Small intestine (tissue), 7 donors: ENCODE data around the gene KIF21B. TPM values are rescaled to one million over a fixed set of nuclear protein-coding genes. Genes with fewer than 3 reads are reported as not detected.

Experiments used
- DNase-seq, 2 donors: peaks; one replicate each; pipeline versions ENCODE4 v3.0.0 to v3.0.0-alpha.2; 2013
- FAIRE-seq: peaks from 2 replicates; lab custom pipeline; 2012; peaks lifted over from hg19 to GRCh38; lab: Jason Lieb, UNC
- H3K27ac ChIP-seq, 3 donors: one replicate each; pipeline ENCODE4 v1.5.1; 2013; ENCODE audit warnings: low read length in 2 of 3, mild to moderate bottlenecking in 2 of 3, control low read depth in 1 of 3, inconsistent platforms in 1 of 3, low read depth in 1 of 3, moderate library complexity in 1 of 3
- H3K27me3 ChIP-seq, 3 donors: one replicate each; pipeline ENCODE4 v1.6.1; 2013; ENCODE audit warnings: low read length in 3 of 3, inconsistent platforms in 1 of 3; ENCODE audit not compliant: control insufficient read depth in 3 of 3, insufficient read depth in 3 of 3
- H3K36me3 ChIP-seq, 3 donors: one replicate each; pipeline ENCODE4 v1.6.1; 2013; ENCODE audit warnings: low read length in 3 of 3, inconsistent platforms in 1 of 3, low read depth in 1 of 3, mild to moderate bottlenecking in 1 of 3, moderate library complexity in 1 of 3; ENCODE audit not compliant: control insufficient read depth in 3 of 3, insufficient read depth in 2 of 3
- H3K4me1 ChIP-seq, 3 donors: one replicate each; pipeline ENCODE4 v1.6.1; 2013; ENCODE audit warnings: low read length in 2 of 3, inconsistent platforms in 1 of 3, low read depth in 1 of 3, mild to moderate bottlenecking in 1 of 3, moderate library complexity in 1 of 3; ENCODE audit not compliant: control insufficient read depth in 3 of 3, insufficient read depth in 2 of 3
- H3K4me3 ChIP-seq, 3 donors: one replicate each; pipeline ENCODE4 v1.5.1; 2013; ENCODE audit warnings: low read length in 3 of 3, control low read depth in 1 of 3, inconsistent platforms in 1 of 3, low read depth in 1 of 3, mild to moderate bottlenecking in 1 of 3, moderate library complexity in 1 of 3
- H3K9me3 ChIP-seq, 2 donors: one replicate each; pipeline ENCODE4 v1.6.1; 2013; ENCODE audit warnings: low read depth in 1 of 2, low read length in 1 of 2; ENCODE audit not compliant: control insufficient read depth in 2 of 2, insufficient read depth in 1 of 2
- WGBS, 3 donors: extraction: QIAGEN DNeasy Blood & Tissue Kit; methylation state at CpG; one replicate each; pipeline ENCODE4 v1.1.7; 2013; 5-methylcytosine and 5-hydroxymethylcytosine counted together
- polyA plus RNA-seq, 4 donors: library from polyadenylated mRNA; stranded (reverse) in 3 of 4; unstranded in 1 of 4; fragments of 200-250 nt in 3 of 4; fragments of 120-200 nt in 1 of 4; gene quantifications; one replicate each; pipeline versions ENCODE4 v1.2.1 to v1.2.3, GENCODE V29; 2013
- donor health status: healthy with polysubstance abuse.
- donor health status: control.
- donor health status: control.
- donor health status: Bipolar disorder and iron deficiency.
- donor health status: healthy.

KIF21B gene
- polyA plus RNA-seq, 4 donors = 0.89 to 12.9 (median 1.8) TPM

DNA sequence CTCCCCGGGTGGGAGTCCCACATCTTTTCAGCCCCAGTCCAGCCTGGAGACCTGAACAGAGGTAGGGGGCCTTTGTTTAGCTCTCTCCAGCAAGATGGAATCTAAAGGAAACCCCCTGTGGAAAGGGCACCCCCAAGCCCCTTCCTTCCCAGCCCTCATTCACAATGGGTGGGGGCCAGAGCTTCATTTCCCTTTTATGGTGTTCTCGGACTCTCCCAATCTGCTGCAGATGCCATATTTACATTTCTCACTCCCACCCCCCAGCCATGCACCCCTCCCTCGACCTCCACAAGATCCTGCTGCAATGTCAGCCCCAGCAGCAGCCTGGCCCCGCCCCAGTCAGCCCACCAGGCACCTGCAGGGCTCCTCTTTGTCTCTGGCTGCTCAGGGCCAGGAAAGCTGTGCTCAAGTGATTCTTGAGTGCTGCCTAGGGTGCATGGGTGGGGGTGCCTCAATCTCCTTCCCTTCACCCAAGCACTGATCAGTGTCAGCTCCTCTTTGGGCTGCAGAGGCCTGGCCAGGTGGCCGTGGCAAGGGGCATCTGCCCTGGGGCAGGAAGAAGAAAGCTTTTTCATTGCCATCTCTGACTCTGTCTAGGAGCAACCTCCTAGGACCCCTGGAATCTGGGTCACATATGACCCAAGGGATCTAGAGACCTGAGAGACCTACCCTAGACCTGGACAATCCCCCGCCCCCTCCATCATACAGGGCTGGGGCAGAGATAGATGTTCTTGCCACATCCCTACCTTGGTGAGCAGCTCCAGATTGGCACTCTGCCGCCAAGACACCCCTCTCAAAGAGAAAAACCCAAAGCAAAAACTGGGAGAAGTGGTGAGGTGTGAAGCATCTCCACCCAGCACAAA lies 1.7 kb downstream of the KIF21B start:
- no peaks in the 10 kb centered on the region for H3K9me3 ChIP-seq
- H3K27me3 ChIP-seq = peaks cover 0 to 29% (median 0%) of the 10 kb centered on the region in 3 donors
- peak overlapping the region in 1 of 3 donors; percentile 85 for H3K4me3 ChIP-seq
- DNase-seq = no peak
- WGBS, 3 donors = 64 to 76% (median 73%) methylated on average over 7 of the region's 7 CpGs
- FAIRE-seq = no peak
- H3K4me1 ChIP-seq = peaks cover 7 to 27% (median 26%) of the 10 kb centered on the region in 3 donors
- H3K27ac ChIP-seq = peak overlapping the region in 2 of 3 donors; percentile 4 to 81
- no peaks in the 10 kb centered on the region for H3K36me3 ChIP-seq

- FAIRE-seq (no peak), DNase-seq (peak in 1 of 2 donors; percentile 33)
- 60 to 74% (median 61%) methylated on average over 11 of the region's 11 CpGs for WGBS, 3 donors
- peaks cover 0 to 29% (median 0%) of the 10 kb centered on the region in 3 donors for H3K27me3 ChIP-seq
- peak overlapping the region in 2 of 3 donors; percentile 72 to 93 for H3K27ac ChIP-seq
- no peaks in the 10 kb centered on the region for H3K9me3 ChIP-seq
- no peak overlapping the region for H3K4me3 ChIP-seq
- peaks cover 7 to 34% (median 29%) of the 10 kb centered on the region in 3 donors for H3K4me1 ChIP-seq
- no peaks in the 10 kb centered on the region for H3K36me3 ChIP-seq
Measured at GRCh38 chr1:201020721-201021629, 2.5 kb downstream of the KIF21B start.

DNA sequence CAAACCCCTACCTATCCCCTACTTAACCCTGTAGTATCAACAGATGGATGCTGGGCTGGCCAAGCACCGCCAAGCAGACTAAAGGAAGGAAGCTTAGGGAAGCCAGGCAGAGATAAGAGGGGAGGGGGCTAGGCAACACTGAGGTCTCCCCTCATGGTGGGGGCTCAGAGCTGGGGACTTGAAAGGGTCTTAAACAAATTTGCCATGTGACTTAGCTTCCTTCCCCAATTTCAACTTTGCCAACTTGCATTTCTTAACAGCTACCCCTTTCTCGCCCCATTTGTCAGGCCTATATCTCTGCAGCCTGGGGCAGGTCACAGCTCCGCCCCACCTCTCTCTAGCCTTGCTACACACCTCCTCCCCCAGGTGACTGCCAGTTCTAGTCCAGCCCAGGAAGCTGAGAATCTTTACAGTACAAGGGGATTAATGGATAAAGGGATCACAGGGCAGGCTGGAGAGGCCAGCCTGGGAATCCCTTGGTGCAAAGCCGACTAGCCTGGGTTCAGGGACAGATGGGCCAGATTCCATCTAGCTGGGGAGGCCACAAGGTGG lies 3.4 kb downstream of the KIF21B start:
- Histone ChIP-seq H3K4me3 (no peak overlapping the region), H3K27me3 (peaks cover 0 to 25% (median 0%) of the 10 kb centered on the region in 3 donors), H3K36me3 (no peaks in the 10 kb centered on the region), H3K9me3 (no peaks in the 10 kb centered on the region), H3K4me1 (peaks cover 7 to 37% (median 35%) of the 10 kb centered on the region in 3 donors), H3K27ac (peak overlapping the region; percentile 1 to 93 (median 72))
- no peak for FAIRE-seq
- WGBS, 3 donors = 31 to 45% (median 38%) methylated on average over 4 of the region's 4 CpGs
- peak; percentile 58 to 68 for DNase-seq

- whole genome bisulfite sequencing, 3 donors = 46 to 49% (median 48%) methylated on average over 5 of the region's 5 CpGs
Measured at GRCh38 chr1:201019321-201019977, 4.1 kb downstream of the KIF21B start.

GRCh38 chr1:201017828-201018163 lies 5.7 kb downstream of the KIF21B start:
- H3K36me3 ChIP-seq = no peaks in the 10 kb centered on the region
- no peak overlapping the region for H3K4me3 ChIP-seq
- H3K9me3 ChIP-seq = no peaks in the 10 kb centered on the region
- no peak for DNase-seq
- no peak for FAIRE-seq
- H3K27ac ChIP-seq = peak overlapping the region in 1 of 3 donors; percentile 7
- peaks cover 10 to 38% (median 33%) of the 10 kb centered on the region in 3 donors for H3K4me1 ChIP-seq
- WGBS, 3 donors = 63 to 75% (median 68%) methylated on average over 1 to 2 of the region's 2 CpGs
- peaks cover 0 to 26% (median 0%) of the 10 kb centered on the region in 3 donors for H3K27me3 ChIP-seq

More at GRCh38 chr1:201019321-201019977, 4.1 kb downstream of the KIF21B start:
- FAIRE-seq = no peak
- H3K4me1 ChIP-seq = peaks cover 7 to 38% (median 35%) of the 10 kb centered on the region in 3 donors
- H3K27me3 ChIP-seq = peaks cover 0 to 24% (median 0%) of the 10 kb centered on the region in 3 donors
- peak; percentile 69 to 90 for DNase-seq
- peak overlapping the region; percentile 1 to 93 (median 72) for H3K27ac ChIP-seq
- H3K9me3 ChIP-seq = no peaks in the 10 kb centered on the region
- H3K36me3 ChIP-seq = no peaks in the 10 kb centered on the region
- no peak overlapping the region for H3K4me3 ChIP-seq

DNA sequence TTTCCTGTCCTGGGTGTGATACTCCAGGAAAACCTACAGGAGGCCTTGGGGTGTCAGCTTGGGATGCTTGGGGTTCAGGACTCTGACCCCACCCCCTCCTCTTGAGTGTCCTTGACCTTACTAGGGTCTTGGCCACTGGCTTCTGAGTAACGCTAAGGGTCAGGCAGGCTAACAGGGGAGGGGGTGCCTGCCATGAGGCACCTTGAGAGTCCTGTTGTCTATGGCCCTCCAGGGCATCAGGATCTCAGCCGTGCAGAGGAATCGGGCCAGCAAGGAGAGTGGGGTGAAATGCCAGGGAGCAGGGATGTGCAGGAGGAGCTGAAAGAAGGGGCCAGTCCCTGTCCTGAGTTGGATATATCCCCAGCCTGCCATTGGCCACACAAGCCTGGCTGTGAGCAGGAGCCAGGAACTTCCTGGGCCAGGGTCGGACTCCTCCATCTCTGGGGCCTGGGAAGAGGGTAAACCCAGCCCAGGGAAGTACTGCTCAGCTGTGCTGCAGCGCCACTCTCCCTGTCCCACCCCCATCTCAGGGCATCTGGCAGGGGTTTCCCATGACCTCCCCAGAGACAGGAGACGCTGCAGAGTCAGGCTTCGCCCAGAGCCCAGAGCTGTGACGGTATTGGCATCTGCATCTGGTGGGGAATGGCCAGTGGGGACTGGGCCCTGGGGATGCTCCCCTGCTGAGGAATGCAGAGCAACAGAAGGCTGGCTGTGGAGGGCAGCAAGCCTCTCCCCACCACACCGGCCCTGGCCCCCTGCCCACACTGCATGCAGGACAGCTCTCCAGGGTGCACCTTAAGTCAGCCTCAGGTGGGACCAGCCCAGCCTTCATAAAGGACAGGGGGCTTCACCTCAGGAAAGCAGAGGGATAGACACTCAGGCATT lies 6.3 kb downstream of the KIF21B start:
- no peaks in the 10 kb centered on the region for H3K9me3 ChIP-seq
- no peaks in the 10 kb centered on the region for H3K36me3 ChIP-seq
- H3K27me3 ChIP-seq = peaks cover 0 to 20% (median 0%) of the 10 kb centered on the region in 3 donors
- 82 to 88% (median 86%) methylated on average over 9 of the region's 9 CpGs for WGBS, 3 donors
- H3K27ac ChIP-seq = peak overlapping the region in 1 of 3 donors; percentile 0
- peaks cover 10 to 38% (median 30%) of the 10 kb centered on the region in 3 donors for H3K4me1 ChIP-seq
- FAIRE-seq (no peak), DNase-seq (no peak)
- H3K4me3 ChIP-seq = no peak overlapping the region

- FAIRE-seq (no peak), DNase-seq (peak; percentile 47 to 53)
- H3K27me3 ChIP-seq = peaks cover 0 to 14% (median 0%) of the 10 kb centered on the region in 3 donors
- no peak overlapping the region for H3K4me3 ChIP-seq
- H3K36me3 ChIP-seq = no peaks in the 10 kb centered on the region
- H3K9me3 ChIP-seq = no peaks in the 10 kb centered on the region
- 13 to 24% (median 22%) methylated on average over 10 of the region's 10 CpGs for WGBS, 3 donors
- H3K4me1 ChIP-seq = peaks cover 10 to 30% (median 30%) of the 10 kb centered on the region in 3 donors
- peak overlapping the region in 1 of 3 donors; percentile 58 for H3K27ac ChIP-seq
Measured at GRCh38 chr1:201016211-201016651, 7.3 kb downstream of the KIF21B start.
